PC-3 (cell line): ENCODE results near the gene TRIP6. TPM values are rescaled to one million over a fixed set of nuclear protein-coding genes. Genes with fewer than 3 reads are reported as not detected.

ENCODE experiments used
- ATAC-seq: fragments of 200-7000 bp; cut with Tn5 transposase; 2 replicates; pipeline ENCODE4 v1.9.1; 2020; ENCODE audit warnings: mild to moderate bottlenecking, moderate library complexity
- BruUV-seq: library from RNA; stranded (reverse); fragments of 400-500 nt; replicated peaks from 2 replicates; lab custom pipeline; 2021; lab: Mats Ljungman, UMichigan
- CTCF ChIA-PET: fragments of 300-600 bp; sonication (Branson Sonifier 250); formaldehyde crosslinking; loops from one replicate; lab custom pipeline; 2022; ENCODE audit warnings: antibody characterized with exemption; lab: Charles Lee
- POLR2A ChIA-PET: fragments of 300-600 bp; sonication (Branson Sonifier 250); formaldehyde crosslinking; loops from one replicate; lab custom pipeline; 2022; ENCODE audit warnings: antibody characterized with exemption; ENCODE audit not compliant: unreplicated experiment; lab: Charles Lee
- DNase-seq: peaks from one replicate; pipeline ENCODE4 v3.0.0-alpha.2; 2015
- H2AFZ ChIP-seq: fragments of 300-600 bp; sonication (generic); 2 replicates; pipeline ENCODE4 v1.6.0; 2016; ENCODE audit warnings: antibody characterized with exemption, low read length
- H3F3A ChIP-seq: fragments of 300-600 bp; sonication (generic); one replicate; pipeline ENCODE4 v1.6.0; 2017; ENCODE audit warnings: antibody characterized with exemption, low read length, control low read depth, mild to moderate bottlenecking; ENCODE audit not compliant: unreplicated experiment
- H3K27ac ChIP-seq: fragments of 300-600 bp; sonication (generic); 2 replicates; pipeline ENCODE4 v1.5.1; 2016; ENCODE audit warnings: mild to moderate bottlenecking, low read length
- H3K27me3 ChIP-seq: fragments of 300-600 bp; sonication (generic); 2 replicates; pipeline ENCODE4 v1.6.1; 2016; ENCODE audit warnings: low read length, mixed read lengths
- H3K36me3 ChIP-seq: fragments of 300-600 bp; sonication (generic); 2 replicates; pipeline ENCODE4 v1.6.1; 2016; ENCODE audit warnings: low read depth, mixed run types, low read length, mixed read lengths
- H3K4me1 ChIP-seq: fragments of 300-600 bp; sonication (generic); 2 replicates; pipeline ENCODE4 v1.5.1; 2016; ENCODE audit warnings: low read length; ENCODE audit not compliant: insufficient read depth
- H3K4me2 ChIP-seq: fragments of 300-600 bp; sonication (generic); 2 replicates; pipeline ENCODE4 v1.6.0; 2016; ENCODE audit warnings: low read length
- H3K4me3 ChIP-seq: fragments of 300-600 bp; sonication (generic); 2 replicates; pipeline ENCODE4 v1.5.1; 2016; ENCODE audit warnings: mild to moderate bottlenecking, low read length, mixed read lengths
- H3K79me2 ChIP-seq: fragments of 300-600 bp; sonication (generic); 2 replicates; pipeline ENCODE4 v1.6.1; 2017; ENCODE audit warnings: low read length, mixed read lengths
- H3K9ac ChIP-seq: fragments of 300-600 bp; sonication (generic); 2 replicates; pipeline ENCODE4 v1.6.0; 2016; ENCODE audit warnings: mild to moderate bottlenecking, low read length
- H3K9me2 ChIP-seq: fragments of 300-600 bp; sonication (generic); replicated peaks from 2 replicates; pipeline ENCODE4 v1.6.1; 2016; ENCODE audit warnings: mixed run types, low read length, mixed read lengths
- H3K9me3 ChIP-seq: fragments of 300-600 bp; sonication (generic); 2 replicates; pipeline ENCODE4 v1.6.1; 2016; ENCODE audit warnings: low read length, mixed read lengths
- H4K20me1 ChIP-seq: fragments of 300-600 bp; sonication (generic); 2 replicates; pipeline ENCODE4 v1.6.1; 2016; ENCODE audit warnings: low read length, mixed read lengths
- CTCF ChIP-seq: fragments of 300-600 bp; sonication (generic); conservative IDR thresholded peaks from 2 replicates; pipeline ENCODE4 v1.5.1; 2017; ENCODE audit warnings: antibody characterized with exemption, low read depth, mild to moderate bottlenecking, low read length
- EZH2 ChIP-seq: fragments of 300-600 bp; sonication (generic); IDR thresholded peaks from one replicate; pipeline ENCODE4 v1.6.1; 2017; ENCODE audit warnings: antibody characterized with exemption, mild to moderate bottlenecking, low read length; ENCODE audit not compliant: unreplicated experiment
- EZH2phosphoT487 ChIP-seq: fragments of 300-600 bp; sonication (generic); IDR thresholded peaks from 2 replicates; pipeline ENCODE4 v1.6.1; 2018; ENCODE audit warnings: mild to moderate bottlenecking, antibody characterized with exemption, low read length, borderline replicate concordance
- intact Hi-C: fragments of 100-400 bp; cut with micrococcal nuclease; formaldehyde crosslinking; loops from 2 replicates; pipeline ENCODE4 v1.9.0; 2023
- total RNA-seq: library from RNA; depleted of rRNA; stranded (reverse); fragments of >200 nt; gene quantifications from 2 replicates; pipeline ENCODE4 v1.2.3, GENCODE V29; 2014

TRIP6 gene
- total RNA-seq, 1 experiment from 2014 or later = 11.3 TPM

GRCh38 chr7:100882201-100882600, 15.0 kb downstream of the TRIP6 start:
- H3K36me3 ChIP-seq = peaks cover 78% of the 10 kb centered on the region
- ATAC-seq (no peak), DNase-seq (no peak)
- no peak overlapping the region for H3K9ac ChIP-seq
- no peaks in the 10 kb centered on the region for H3F3A ChIP-seq
- intact Hi-C loops = no loop called here
- H3K9me3 ChIP-seq = no peaks in the 10 kb centered on the region
- H3K4me2 ChIP-seq = no peak overlapping the region
- no peak overlapping the region for H2AFZ ChIP-seq
- no peak overlapping the region for H3K27ac ChIP-seq
- H3K9me2 ChIP-seq = no peaks in the 10 kb centered on the region
- BruUV-seq = no TSS peak
- H4K20me1 ChIP-seq = peaks cover 30% of the 10 kb centered on the region
- H3K4me3 ChIP-seq = no peak overlapping the region
- H3K79me2 ChIP-seq = peaks cover 59% of the 10 kb centered on the region
- no peaks in the 10 kb centered on the region for H3K27me3 ChIP-seq
- H3K4me1 ChIP-seq = peaks cover 12% of the 10 kb centered on the region; the same call in 1 of the 2 replicates
- TF ChIP-seq EZH2 = no peak
- TF ChIP-seq CTCF = no peak
- no peak for TF ChIP-seq EZH2phosphoT487
- ChIA-PET POLR2A (no interaction called here), CTCF (no interaction called here)

- no peak for DNase-seq
- H4K20me1 ChIP-seq = peaks cover 23% of the 10 kb centered on the region
Observed at GRCh38 chr7:100882785-100883526, 15.8 kb downstream of the TRIP6 start.

More at GRCh38 chr7:100882785-100883526, 15.8 kb downstream of the TRIP6 start:
- Histone ChIP-seq H3K4me1 (peaks cover 8% of the 10 kb centered on the region), H3K27ac (no peak overlapping the region), H3K36me3 (peaks cover 81% of the 10 kb centered on the region), H3K79me2 (peaks cover 59% of the 10 kb centered on the region), H3K9ac (no peak overlapping the region), H3K9me2 (no peaks in the 10 kb centered on the region), H3K4me3 (no peak overlapping the region), H2AFZ (no peak overlapping the region), H3K9me3 (no peaks in the 10 kb centered on the region), H3K4me2 (no peak overlapping the region), H3F3A (no peaks in the 10 kb centered on the region), H3K27me3 (no peaks in the 10 kb centered on the region)
- intact Hi-C loops = no loop called here
- no peak for ATAC-seq
- ChIA-PET POLR2A (no interaction called here), CTCF (no interaction called here)
- BruUV-seq = no TSS peak
- TF ChIP-seq CTCF = no peak
- no peak for TF ChIP-seq EZH2
- no peak for TF ChIP-seq EZH2phosphoT487
